ENCODE results near the gene SFSWAP. TPM values are rescaled to one million over a fixed set of nuclear protein-coding genes. Genes with fewer than 3 reads are reported as not detected.

The SFSWAP gene
- total RNA-seq, 1 experiment from 2014 or later, result 76.3 TPM

GRCh38 chr12:131751335-131751734 is 40.4 kb downstream of the SFSWAP start (continued):
- TF ChIP-seq STAT6 (CRISPR knock-in tag; conservative IDR thresholded peaks at IDR 0.05; ENCODE audit: low read depth) (no peak), EMX1 (CRISPR knock-in tag; IDR thresholded peaks at IDR 0.05) (no peak), ELF4 (CRISPR knock-in tag; IDR thresholded peaks at IDR 0.05; ENCODE audit: low read depth) (no peak), OVOL2 (CRISPR knock-in tag; IDR thresholded peaks at IDR 0.05; ENCODE audit: borderline replicate concordance) (no peak), ZSCAN18 (CRISPR knock-in tag; IDR thresholded peaks at IDR 0.05) (no peak), FOXP1 (CRISPR knock-in tag; IDR thresholded peaks at IDR 0.05; ENCODE audit: borderline replicate concordance) (no peak), ZNF512 (CRISPR knock-in tag; IDR thresholded peaks at IDR 0.05; ENCODE audit: borderline replicate concordance) (no peak), AR (CRISPR knock-in tag; IDR thresholded peaks at IDR 0.05) (no peak)

- H3K27ac Mint-ChIP-seq, result peak overlapping the region; percentile 90
- H3K4me3 Mint-ChIP-seq, result no peak overlapping the region; the same call in 1 of the 2 replicates
- H3K4me1 Mint-ChIP-seq, result peaks cover 31% of the 10 kb centered on the region
- H3K9me3 Mint-ChIP-seq, result no peaks in the 10 kb centered on the region
- ATAC-seq (peak; percentile 69), DNase-seq (ENCODE audit: low spot score) (peak; percentile 60)
- H3K27me3 Mint-ChIP-seq (ENCODE audit: low read depth), result no peaks in the 10 kb centered on the region
- H3K36me3 Mint-ChIP-seq, result peaks cover 58% of the 10 kb centered on the region
- ChIA-PET POLR2A (no interaction called here), CTCF (interaction anchor here (1.0 to 1.4 kb wide), 2 partner anchors 29 to 77 kb away, joined by 3 to 4 read pairs; no protein-coding TSS in a partner anchor)
- TF ChIP-seq NFATC4 (CRISPR knock-in tag; IDR thresholded peaks at IDR 0.05), result no peak
- TF ChIP-seq OVOL2 (CRISPR knock-in tag; IDR thresholded peaks at IDR 0.05; ENCODE audit: borderline replicate concordance), result no peak
- no peak for TF ChIP-seq ATF3 (CRISPR knock-in tag; conservative IDR thresholded peaks at IDR 0.05)
- no peak for TF ChIP-seq MYBL2 (CRISPR knock-in tag; IDR thresholded peaks at IDR 0.05)
- no peak for TF ChIP-seq ZNF532 (CRISPR knock-in tag; IDR thresholded peaks at IDR 0.05; ENCODE audit: borderline replicate concordance)
- no peak for TF ChIP-seq ZNF416 (CRISPR knock-in tag; IDR thresholded peaks at IDR 0.05)
- no peak for TF ChIP-seq MLX (CRISPR knock-in tag; IDR thresholded peaks at IDR 0.05)
- TF ChIP-seq TCF7 (CRISPR knock-in tag; IDR thresholded peaks at IDR 0.05; ENCODE audit: low read depth), result no peak
- no peak for TF ChIP-seq NR1H2 (CRISPR knock-in tag; IDR thresholded peaks at IDR 0.05)
- no peak for TF ChIP-seq ZNF317 (CRISPR knock-in tag; IDR thresholded peaks at IDR 0.05; ENCODE audit: borderline replicate concordance, low read depth)
- no peak for TF ChIP-seq ZNF219 (CRISPR knock-in tag; IDR thresholded peaks at IDR 0.05; ENCODE audit: borderline replicate concordance)
- TF ChIP-seq NFE2L1 (CRISPR knock-in tag; IDR thresholded peaks at IDR 0.05), result peak; percentile 45; the same call in 1 of the 2 replicates
Measured at GRCh38 chr12:131752451-131752850, 41.6 kb downstream of the SFSWAP start.
